ENCODE results near the gene PDE3A. TPM values are rescaled to one million over a fixed set of nuclear protein-coding genes. Genes with fewer than 3 reads are reported as not detected.

Gene PDE3A
- total and polyA plus RNA-seq, 2 experiments from 2014 or later, result 11.1 to 61.6 TPM

- no peak overlapping the region for H3K27ac ChIP-seq
- H3K79me2 ChIP-seq, result peaks cover 42% of the 10 kb centered on the region
- no peaks in the 10 kb centered on the region for H3K36me3 ChIP-seq (replicated peaks; ENCODE audit: insufficient read depth, low read depth)
- H3K9me3 ChIP-seq (ENCODE audit: low read depth), result no peaks in the 10 kb centered on the region
- no peak overlapping the region for H2AFZ ChIP-seq
- DNase-seq (ENCODE audit: low spot score), result peak; percentile 17
- H3K4me3 ChIP-seq, result no peak overlapping the region
- TF ChIP-seq, protein P1, sequence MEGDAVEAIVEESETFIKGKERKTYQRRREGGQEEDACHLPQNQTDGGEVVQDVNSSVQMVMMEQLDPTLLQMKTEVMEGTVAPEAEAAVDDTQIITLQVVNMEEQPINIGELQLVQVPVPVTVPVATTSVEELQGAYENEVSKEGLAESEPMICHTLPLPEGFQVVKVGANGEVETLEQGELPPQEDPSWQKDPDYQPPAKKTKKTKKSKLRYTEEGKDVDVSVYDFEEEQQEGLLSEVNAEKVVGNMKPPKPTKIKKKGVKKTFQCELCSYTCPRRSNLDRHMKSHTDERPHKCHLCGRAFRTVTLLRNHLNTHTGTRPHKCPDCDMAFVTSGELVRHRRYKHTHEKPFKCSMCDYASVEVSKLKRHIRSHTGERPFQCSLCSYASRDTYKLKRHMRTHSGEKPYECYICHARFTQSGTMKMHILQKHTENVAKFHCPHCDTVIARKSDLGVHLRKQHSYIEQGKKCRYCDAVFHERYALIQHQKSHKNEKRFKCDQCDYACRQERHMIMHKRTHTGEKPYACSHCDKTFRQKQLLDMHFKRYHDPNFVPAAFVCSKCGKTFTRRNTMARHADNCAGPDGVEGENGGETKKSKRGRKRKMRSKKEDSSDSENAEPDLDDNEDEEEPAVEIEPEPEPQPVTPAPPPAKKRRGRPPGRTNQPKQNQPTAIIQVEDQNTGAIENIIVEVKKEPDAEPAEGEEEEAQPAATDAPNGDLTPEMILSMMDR (IDR thresholded peaks at IDR 0.05; ENCODE audit: poor library complexity), result peak; percentile 68
- TF ChIP-seq EZH2 (IDR thresholded peaks at IDR 0.05; ENCODE audit: borderline replicate concordance) (no peak), EZH2phosphoT487 (IDR thresholded peaks at IDR 0.05; ENCODE audit: low read depth, severe bottlenecking, unreplicated experiment) (no peak)
- H3K9me2 ChIP-seq (replicated peaks; ENCODE audit: insufficient read depth), result no peaks in the 10 kb centered on the region
- no peaks in the 10 kb centered on the region for H3K27me3 ChIP-seq
- WGBS (ENCODE audit: low lambda C conversion rate, missing lambda C conversion rate), result 51% methylated on average over 2 of the region's 2 CpGs
- no peaks in the 10 kb centered on the region for H4K20me1 ChIP-seq (ENCODE audit: insufficient read depth, poor library complexity, severe bottlenecking)
- H3K4me1 ChIP-seq (ENCODE audit: insufficient read depth), result peaks cover 7% of the 10 kb centered on the region
- H3K4me2 ChIP-seq, result no peak overlapping the region
These were observed 95.7 kb downstream of the PDE3A start for GRCh38 chr12:20463913-20464524.

DNA sequence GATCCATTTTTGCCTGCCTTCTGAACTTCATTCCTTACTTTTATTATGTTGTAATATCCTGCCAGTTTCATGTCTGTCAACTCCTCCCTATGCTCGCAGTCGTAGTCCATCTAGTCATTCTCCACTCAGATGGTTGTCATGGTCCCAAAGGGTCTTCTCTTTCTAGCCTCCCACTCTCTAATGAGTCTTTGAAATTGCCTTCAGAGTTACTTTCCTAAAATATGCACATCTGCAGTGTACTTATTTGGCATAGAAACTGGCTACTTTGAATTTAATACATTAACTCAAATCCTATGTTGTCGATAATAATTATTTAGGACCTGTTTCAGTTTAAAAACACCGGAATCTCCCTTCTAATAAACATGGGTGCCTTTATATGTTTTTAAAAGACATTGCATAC, 101.0 kb downstream of the PDE3A start:
- H3K27me3 ChIP-seq, result no peaks in the 10 kb centered on the region
- no peaks in the 10 kb centered on the region for H4K20me1 ChIP-seq (ENCODE audit: insufficient read depth, poor library complexity, severe bottlenecking)
- TF ChIP-seq, protein P1 (IDR thresholded peaks at IDR 0.05; ENCODE audit: poor library complexity), result no peak
- DNase-seq (ENCODE audit: low spot score), result no peak
- peaks cover 50% of the 10 kb centered on the region for H3K79me2 ChIP-seq
- no peaks in the 10 kb centered on the region for H3K9me3 ChIP-seq (ENCODE audit: low read depth)
- no peak overlapping the region for H2AFZ ChIP-seq
- H3K36me3 ChIP-seq (replicated peaks; ENCODE audit: insufficient read depth, low read depth), result no peaks in the 10 kb centered on the region
- no peaks in the 10 kb centered on the region for H3K9me2 ChIP-seq (replicated peaks; ENCODE audit: insufficient read depth)
- peaks cover 4% of the 10 kb centered on the region for H3K4me1 ChIP-seq (ENCODE audit: insufficient read depth)
- H3K27ac ChIP-seq, result no peak overlapping the region
- 92% methylated on average over 4 of the region's 4 CpGs for WGBS (ENCODE audit: low lambda C conversion rate, missing lambda C conversion rate)
- H3K4me2 ChIP-seq, result no peak overlapping the region
- no peak overlapping the region for H3K4me3 ChIP-seq

- DNase-seq (ENCODE audit: low spot score), result no peak
- no peak for TF ChIP-seq EZH2phosphoT487 (IDR thresholded peaks at IDR 0.05; ENCODE audit: low read depth, severe bottlenecking, unreplicated experiment)
- TF ChIP-seq, protein P1 (IDR thresholded peaks at IDR 0.05; ENCODE audit: poor library complexity), result no peak
- TF ChIP-seq EZH2 (IDR thresholded peaks at IDR 0.05; ENCODE audit: borderline replicate concordance), result no peak
- no peaks in the 10 kb centered on the region for H3K9me2 ChIP-seq (replicated peaks; ENCODE audit: insufficient read depth)
- H2AFZ ChIP-seq, result no peak overlapping the region
- H3K4me3 ChIP-seq, result no peak overlapping the region
- no peaks in the 10 kb centered on the region for H3K27me3 ChIP-seq
- H3K79me2 ChIP-seq, result peaks cover 50% of the 10 kb centered on the region
- H3K4me2 ChIP-seq, result no peak overlapping the region
- H4K20me1 ChIP-seq (ENCODE audit: insufficient read depth, poor library complexity, severe bottlenecking), result no peaks in the 10 kb centered on the region
- no peaks in the 10 kb centered on the region for H3K36me3 ChIP-seq (replicated peaks; ENCODE audit: insufficient read depth, low read depth)
- no peaks in the 10 kb centered on the region for H3K9me3 ChIP-seq (ENCODE audit: low read depth)
- no peak overlapping the region for H3K27ac ChIP-seq
- peaks cover 4% of the 10 kb centered on the region for H3K4me1 ChIP-seq (ENCODE audit: insufficient read depth)
These were observed 101.4 kb downstream of the PDE3A start for GRCh38 chr12:20469756-20470155.

Measured in hepatocyte (in vitro differentiated cells).